Muscle layer of colon (tissue), 2 donors: ENCODE data around the gene TCERG1L.

Experiments
- H3K27ac ChIP-seq: one replicate; pipeline ENCODE4 v1.7.0; 2013; ENCODE audit warnings: low read depth, mild to moderate bottlenecking, low read length, moderate library complexity
- H3K27me3 ChIP-seq, 2 donors: one replicate each; pipeline ENCODE4 v1.7.0; 2013; ENCODE audit warnings: low read length in 2 of 2, mild to moderate bottlenecking in 2 of 2; ENCODE audit not compliant: insufficient read depth in 2 of 2, control insufficient read depth in 1 of 2
- H3K36me3 ChIP-seq: one replicate; pipeline ENCODE4 v1.7.0; 2013; ENCODE audit warnings: mild to moderate bottlenecking, low read length; ENCODE audit not compliant: insufficient read depth
- H3K4me1 ChIP-seq: one replicate; pipeline ENCODE4 v1.7.0; 2013; ENCODE audit warnings: mild to moderate bottlenecking, low read length; ENCODE audit not compliant: insufficient read depth
- H3K4me3 ChIP-seq, 2 donors: one replicate each; pipeline ENCODE4 v1.7.0; 2013; ENCODE audit warnings: low read length in 2 of 2, low read depth in 1 of 2, mild to moderate bottlenecking in 1 of 2, moderate library complexity in 1 of 2
- H3K9ac ChIP-seq: one replicate; pipeline ENCODE4 v1.7.0; 2013; ENCODE audit warnings: low read length
- H3K9me3 ChIP-seq: one replicate; pipeline ENCODE4 v1.7.0; 2013; ENCODE audit warnings: mild to moderate bottlenecking, low read length
- donor health status: abdominal sarcoma.
- donor health status: Adenocarcinoma of cecum.

Gene TCERG1L

DNA sequence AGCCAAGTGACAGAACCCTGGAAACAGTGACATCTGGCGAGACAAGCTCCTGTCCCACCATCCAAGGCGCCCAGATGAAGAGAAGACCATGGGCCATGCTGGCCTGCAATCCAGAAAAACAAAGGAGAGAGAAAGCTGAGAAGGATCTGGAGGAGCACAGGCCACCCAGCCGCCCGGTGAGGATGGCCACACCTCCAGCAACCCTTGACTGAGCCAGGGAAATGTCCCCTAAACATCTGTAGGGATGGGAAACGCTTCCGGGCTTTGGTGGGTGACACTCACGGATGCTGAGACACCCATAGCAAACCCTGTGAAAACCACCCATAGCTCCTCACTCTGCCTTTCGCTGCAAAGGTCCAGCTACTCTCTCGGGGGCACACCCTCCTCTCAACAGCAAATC lies 32.0 kb downstream of the TCERG1L start:
- H3K9me3 ChIP-seq = no peaks in the 10 kb centered on the region
- no peak overlapping the region for H3K9ac ChIP-seq
- no peak overlapping the region for H3K27ac ChIP-seq
- H3K4me3 ChIP-seq = no peak overlapping the region
- no peaks in the 10 kb centered on the region for H3K27me3 ChIP-seq
- H3K36me3 ChIP-seq = no peaks in the 10 kb centered on the region
- H3K4me1 ChIP-seq = no peaks in the 10 kb centered on the region

DNA sequence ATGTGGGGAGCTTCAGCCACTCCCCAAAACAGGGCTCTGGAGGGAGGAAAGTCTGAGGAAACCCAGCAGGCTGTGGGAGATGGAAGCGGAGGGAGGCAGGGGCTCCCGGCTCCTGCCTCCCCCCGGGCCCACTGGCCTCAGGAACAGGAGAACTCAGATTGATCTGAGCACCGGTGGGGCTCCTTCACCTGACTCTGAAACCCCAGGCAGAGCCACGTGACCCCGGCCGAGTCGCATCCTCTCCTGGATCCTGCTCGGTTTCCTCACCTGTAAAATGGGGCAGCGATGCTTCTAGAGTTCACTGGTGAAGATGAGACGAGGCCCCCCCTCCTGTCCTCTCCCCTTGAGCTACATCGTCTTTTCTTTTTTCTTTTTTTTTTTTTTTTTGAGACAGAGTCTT lies 33.6 kb downstream of the TCERG1L start:
- no peak overlapping the region for H3K4me3 ChIP-seq
- H3K4me1 ChIP-seq = no peaks in the 10 kb centered on the region
- H3K27me3 ChIP-seq = no peaks in the 10 kb centered on the region
- no peaks in the 10 kb centered on the region for H3K9me3 ChIP-seq
- H3K36me3 ChIP-seq = no peaks in the 10 kb centered on the region
- no peak overlapping the region for H3K9ac ChIP-seq
- no peak overlapping the region for H3K27ac ChIP-seq

DNA sequence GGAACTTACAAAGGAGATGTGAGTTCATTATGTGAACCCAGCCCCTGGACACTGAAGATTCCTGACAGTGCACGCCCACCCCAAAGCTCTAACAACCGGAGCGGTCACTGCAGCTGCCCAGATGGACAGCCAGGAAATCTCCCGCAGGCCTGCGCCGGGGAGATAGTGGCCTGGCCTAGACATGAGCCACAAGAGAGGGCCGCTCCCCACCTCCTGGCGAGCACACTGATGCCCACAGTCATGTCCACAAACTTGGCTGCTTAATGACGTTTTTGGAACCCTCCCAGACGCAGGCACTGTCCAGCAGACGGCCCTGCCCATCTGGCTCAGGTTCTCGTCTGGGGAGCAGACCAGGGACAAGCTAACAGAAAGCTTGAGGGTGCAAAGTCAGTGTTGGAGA lies 34.2 kb downstream of the TCERG1L start:
- no peak overlapping the region for H3K4me3 ChIP-seq
- H3K4me1 ChIP-seq = no peaks in the 10 kb centered on the region
- no peaks in the 10 kb centered on the region for H3K27me3 ChIP-seq
- H3K9me3 ChIP-seq = no peaks in the 10 kb centered on the region
- no peaks in the 10 kb centered on the region for H3K36me3 ChIP-seq
- no peak overlapping the region for H3K27ac ChIP-seq
- H3K9ac ChIP-seq = no peak overlapping the region

DNA sequence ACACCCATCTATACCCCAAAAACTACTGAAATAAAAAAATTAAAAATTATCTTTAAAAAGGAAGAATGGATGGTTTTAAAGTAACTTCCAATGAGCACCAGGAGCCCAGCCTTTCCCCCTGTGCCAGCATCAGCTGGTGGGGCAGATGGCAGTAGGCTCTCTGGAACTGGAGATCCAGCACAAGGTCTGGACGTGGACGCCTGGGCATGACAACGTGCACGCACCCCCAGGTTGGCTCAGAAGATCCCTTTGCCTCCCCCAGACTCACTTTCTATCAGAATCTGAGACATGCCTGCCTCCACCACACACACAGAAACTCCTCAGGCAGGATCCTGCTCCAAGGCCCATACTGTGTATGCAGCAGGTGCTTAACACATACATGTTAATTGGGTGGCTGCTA lies 35.8 kb downstream of the TCERG1L start:
- H3K27me3 ChIP-seq = no peaks in the 10 kb centered on the region
- no peak overlapping the region for H3K27ac ChIP-seq
- H3K36me3 ChIP-seq = no peaks in the 10 kb centered on the region
- no peak overlapping the region for H3K4me3 ChIP-seq
- H3K4me1 ChIP-seq = no peaks in the 10 kb centered on the region
- H3K9ac ChIP-seq = no peak overlapping the region
- no peaks in the 10 kb centered on the region for H3K9me3 ChIP-seq

DNA sequence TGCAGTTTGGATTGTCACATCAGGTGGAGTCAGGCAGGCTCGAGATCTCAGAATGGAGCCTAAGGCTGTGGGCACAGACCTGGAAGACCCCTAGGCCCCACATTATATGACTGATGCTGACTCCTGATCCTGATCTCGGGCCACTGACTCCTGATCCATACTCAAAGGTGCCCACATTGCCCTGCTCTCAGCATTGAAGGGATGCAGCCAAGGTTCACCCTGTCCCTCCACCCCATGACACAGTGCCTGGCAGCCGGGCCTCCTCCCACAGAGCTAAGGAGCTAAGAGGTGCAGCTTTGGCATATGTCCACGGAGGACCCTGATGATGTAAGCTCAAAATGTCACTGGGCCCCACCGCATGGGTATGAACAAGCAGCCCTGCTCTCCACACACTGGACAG lies 36.6 kb downstream of the TCERG1L start:
- Histone ChIP-seq H3K4me1 (no peaks in the 10 kb centered on the region), H3K27me3 (no peaks in the 10 kb centered on the region), H3K9me3 (no peaks in the 10 kb centered on the region), H3K9ac (no peak overlapping the region), H3K36me3 (no peaks in the 10 kb centered on the region), H3K4me3 (no peak overlapping the region), H3K27ac (no peak overlapping the region)

DNA sequence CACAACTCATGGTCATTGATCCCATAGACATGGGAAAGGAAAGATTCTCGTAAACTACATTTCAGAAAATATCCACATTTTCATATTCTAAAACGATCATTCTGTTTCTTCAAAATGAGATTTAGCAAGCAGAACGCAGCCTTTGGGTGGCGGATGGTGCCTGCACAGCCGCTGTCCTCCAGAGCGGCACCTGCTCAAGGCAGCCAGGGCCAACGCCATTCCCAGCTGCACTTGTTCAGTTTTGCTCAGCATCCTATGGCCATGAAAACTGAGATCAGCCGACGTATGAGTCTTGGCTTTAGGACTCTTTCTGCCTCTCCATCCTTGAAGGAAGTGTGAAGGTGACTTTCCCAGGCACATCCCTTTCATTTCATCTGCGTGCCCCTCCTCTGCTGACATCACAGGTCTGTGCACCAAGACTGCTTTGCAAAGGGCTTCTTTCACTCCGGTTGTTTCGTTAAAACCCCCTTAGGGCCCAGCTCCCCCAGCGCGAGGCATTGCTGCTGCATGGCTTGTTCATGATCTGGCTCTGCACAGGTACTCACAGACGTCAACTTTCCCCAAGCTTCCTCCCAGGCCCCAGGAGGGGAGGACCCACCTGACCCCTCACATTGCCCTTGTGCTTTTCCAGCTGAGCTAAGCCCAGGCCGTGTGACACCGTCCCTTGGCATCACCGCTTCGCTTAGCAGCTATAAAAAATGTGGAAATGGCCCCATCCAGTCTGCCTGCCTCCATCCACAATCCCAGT lies 37.2 kb downstream of the TCERG1L start:
- no peaks in the 10 kb centered on the region for H3K4me1 ChIP-seq
- no peak overlapping the region for H3K27ac ChIP-seq
- no peak overlapping the region for H3K4me3 ChIP-seq
- H3K9me3 ChIP-seq = no peaks in the 10 kb centered on the region
- no peak overlapping the region for H3K9ac ChIP-seq
- H3K27me3 ChIP-seq = no peaks in the 10 kb centered on the region
- H3K36me3 ChIP-seq = no peaks in the 10 kb centered on the region

DNA sequence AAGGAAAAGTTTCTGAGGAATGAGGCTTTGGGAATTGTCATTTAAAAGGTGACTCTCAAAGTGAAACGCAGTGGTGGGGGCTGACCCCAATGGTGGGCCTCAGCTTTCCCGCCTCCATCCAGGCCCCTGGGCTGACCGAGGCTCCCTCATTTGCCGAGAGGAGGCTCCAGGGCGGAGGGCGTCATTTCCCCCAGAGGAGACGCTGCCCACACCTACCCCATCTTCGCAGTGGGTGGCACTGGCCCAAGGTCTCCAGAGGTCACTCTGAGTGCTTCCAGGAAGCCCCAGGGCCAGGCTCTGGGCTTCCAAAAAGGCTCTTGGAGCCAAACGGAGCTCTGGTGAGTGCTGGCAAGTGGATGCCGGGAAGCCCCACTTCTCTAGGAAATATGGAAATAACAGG lies 38.0 kb downstream of the TCERG1L start:
- Histone ChIP-seq H3K27ac (no peak overlapping the region), H3K27me3 (no peaks in the 10 kb centered on the region), H3K36me3 (no peaks in the 10 kb centered on the region), H3K4me1 (no peaks in the 10 kb centered on the region), H3K9me3 (no peaks in the 10 kb centered on the region), H3K9ac (no peak overlapping the region), H3K4me3 (no peak overlapping the region)

DNA sequence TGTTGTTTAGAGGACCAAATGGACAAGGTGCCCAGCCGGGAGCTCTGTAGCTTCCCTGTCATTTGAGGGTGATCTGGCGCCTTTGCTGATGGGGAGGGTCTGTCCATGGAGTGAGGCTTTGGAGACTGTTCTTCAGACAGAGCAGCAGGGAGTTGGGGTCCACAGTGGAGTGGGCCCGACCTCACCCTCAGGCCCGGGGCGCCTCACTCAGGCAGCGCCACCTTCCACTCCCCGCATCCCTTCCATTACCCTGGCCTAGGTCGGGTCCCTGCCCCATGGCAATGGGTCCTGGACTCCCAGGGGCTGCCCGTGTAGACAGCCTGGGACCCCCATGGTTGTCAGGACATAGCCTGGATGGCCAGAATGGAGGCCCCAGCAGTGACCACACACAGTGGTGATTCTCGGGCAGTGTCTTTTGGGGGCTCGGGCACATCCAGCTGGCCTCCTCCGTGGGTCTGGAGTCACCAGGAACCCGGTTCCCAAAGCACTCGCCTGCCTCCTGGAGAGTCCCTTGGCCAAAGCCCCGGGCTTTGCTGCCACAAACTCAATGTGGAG lies 38.5 kb downstream of the TCERG1L start:
- Histone ChIP-seq H3K4me1 (no peaks in the 10 kb centered on the region), H3K36me3 (no peaks in the 10 kb centered on the region), H3K27ac (no peak overlapping the region), H3K27me3 (no peaks in the 10 kb centered on the region), H3K4me3 (no peak overlapping the region), H3K9ac (no peak overlapping the region), H3K9me3 (no peaks in the 10 kb centered on the region)

DNA sequence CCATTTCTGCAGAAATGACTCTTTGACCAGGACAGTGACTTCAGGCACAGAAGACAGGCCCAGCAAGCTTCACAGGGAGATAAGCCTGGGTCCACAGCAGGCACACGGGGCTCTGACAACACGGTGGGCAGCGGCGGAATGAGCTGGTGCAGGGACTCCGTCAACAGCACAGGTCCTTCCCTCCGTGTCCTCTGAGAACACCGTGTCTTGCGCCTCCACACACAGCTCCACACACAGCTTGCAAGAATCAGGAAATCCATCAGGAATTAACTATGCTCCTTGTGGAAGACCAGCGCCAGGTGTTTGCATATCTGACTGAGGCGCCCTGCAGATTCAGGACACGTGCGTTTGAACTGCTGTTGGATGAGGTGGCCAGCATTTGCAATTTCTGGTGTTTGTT lies 39.6 kb downstream of the TCERG1L start:
- no peak overlapping the region for H3K9ac ChIP-seq
- no peaks in the 10 kb centered on the region for H3K9me3 ChIP-seq
- no peaks in the 10 kb centered on the region for H3K36me3 ChIP-seq
- no peak overlapping the region for H3K4me3 ChIP-seq
- H3K27me3 ChIP-seq = no peaks in the 10 kb centered on the region
- H3K4me1 ChIP-seq = no peaks in the 10 kb centered on the region
- no peak overlapping the region for H3K27ac ChIP-seq

DNA sequence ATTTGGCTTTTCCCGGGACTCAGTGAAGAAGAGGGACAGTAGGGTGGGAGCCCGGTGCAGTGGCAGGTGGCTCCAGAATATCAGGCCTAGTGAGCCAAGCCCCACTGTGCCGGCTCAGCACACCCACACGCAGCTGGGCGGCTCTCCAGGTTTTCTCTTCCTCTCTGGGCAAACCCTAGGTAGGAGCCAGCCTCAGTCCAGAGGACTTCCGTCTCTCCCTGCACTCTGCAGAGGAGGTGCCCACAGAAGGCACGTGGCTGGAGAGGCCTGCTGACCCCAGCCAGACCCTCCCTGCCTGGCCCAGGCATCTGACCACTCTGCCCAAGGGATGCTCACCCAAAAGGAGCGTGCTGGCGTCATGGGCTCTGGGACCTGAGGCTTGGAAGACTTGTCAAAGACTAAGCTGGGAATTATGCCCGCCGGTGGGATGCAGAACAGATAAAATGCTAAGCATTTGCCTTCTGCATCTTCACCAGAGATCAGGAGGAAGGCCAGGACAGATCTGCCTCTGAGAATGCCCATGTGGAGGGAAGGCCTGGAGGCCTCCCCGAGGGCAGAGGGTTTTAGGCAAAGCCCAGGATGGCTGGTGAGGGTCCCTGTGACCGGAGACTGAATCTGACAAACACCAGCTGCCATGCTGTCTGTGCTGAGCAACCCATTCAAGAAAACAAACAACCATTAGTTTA lies 40.2 kb downstream of the TCERG1L start:
- no peaks in the 10 kb centered on the region for H3K4me1 ChIP-seq
- no peak overlapping the region for H3K9ac ChIP-seq
- H3K4me3 ChIP-seq = no peak overlapping the region
- H3K9me3 ChIP-seq = no peaks in the 10 kb centered on the region
- no peak overlapping the region for H3K27ac ChIP-seq
- no peaks in the 10 kb centered on the region for H3K27me3 ChIP-seq
- H3K36me3 ChIP-seq = no peaks in the 10 kb centered on the region

DNA sequence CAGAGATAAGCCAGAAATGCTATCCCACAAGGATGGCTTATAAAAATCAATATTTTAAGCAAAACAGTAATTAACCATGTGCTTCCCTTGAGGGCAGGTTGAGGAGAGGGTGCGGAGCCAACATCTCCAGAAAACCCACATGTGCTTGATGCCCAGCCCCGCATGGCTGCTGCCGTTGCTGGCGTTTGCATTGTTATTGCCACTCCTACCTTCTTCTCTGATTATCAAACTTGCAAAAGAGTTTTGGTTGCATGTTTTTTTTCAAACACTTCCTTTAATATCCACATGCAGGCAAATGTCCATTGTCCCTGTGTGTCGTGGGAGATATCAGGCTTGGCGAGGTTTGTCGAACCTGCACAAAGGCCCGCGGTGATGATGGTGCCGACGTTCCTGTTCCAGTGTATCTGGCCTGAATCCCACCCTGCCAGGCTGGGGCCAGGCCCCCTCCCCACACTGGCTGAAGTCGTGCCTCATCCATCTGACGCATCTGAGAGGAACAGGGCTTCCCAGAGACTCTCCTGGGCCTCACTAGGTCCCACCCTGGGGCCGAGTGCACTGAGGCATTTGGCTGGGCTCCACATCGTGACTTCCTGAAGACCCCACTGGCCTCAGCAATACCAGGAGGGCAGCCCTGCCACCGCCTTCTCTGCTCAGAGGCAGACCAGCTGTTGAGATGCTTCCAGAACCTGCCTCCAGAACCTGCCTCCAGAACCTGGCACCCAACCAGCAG lies 40.9 kb downstream of the TCERG1L start:
- H3K36me3 ChIP-seq = no peaks in the 10 kb centered on the region
- no peaks in the 10 kb centered on the region for H3K27me3 ChIP-seq
- no peak overlapping the region for H3K4me3 ChIP-seq
- H3K9ac ChIP-seq = no peak overlapping the region
- no peak overlapping the region for H3K27ac ChIP-seq
- H3K9me3 ChIP-seq = no peaks in the 10 kb centered on the region
- no peaks in the 10 kb centered on the region for H3K4me1 ChIP-seq
